GM12891 (cell line): Measurements from ENCODE around the gene RMP24.

Experiments
- POLR2A ChIP-seq: IDR thresholded peaks from 2 replicates; pipeline ENCODE4 v1.6.1; 2011; ENCODE audit warnings: low read depth, low read length, control low read depth
- POLR2AphosphoS5 ChIP-seq: IDR thresholded peaks from 2 replicates; pipeline ENCODE4 v1.6.1; 2011; ENCODE audit warnings: low read depth, low read length, control low read depth
- POU2F2 ChIP-seq: IDR thresholded peaks from 2 replicates; pipeline ENCODE4 v1.6.1; 2011; ENCODE audit warnings: low read depth, mild to moderate bottlenecking, control low read depth, low read length, moderate library complexity
- TAF1 ChIP-seq: IDR thresholded peaks from 2 replicates; pipeline ENCODE4 v1.6.1; 2011; ENCODE audit warnings: low read depth, low read length, control low read depth

GRCh38 chr18:35956226-35956625, 16.3 kb upstream of the RMP24 start:
- TF ChIP-seq POLR2A (no peak), POLR2AphosphoS5 (no peak), TAF1 (no peak), POU2F2 (no peak)
